MG63 (cell line): Measurements from ENCODE around the gene MRGPRD. TPM values are rescaled to one million over a fixed set of nuclear protein-coding genes. Genes with fewer than 3 reads are reported as not detected.

Experiments
- DNase-seq: peaks from one replicate; pipeline ENCODE4 v3.0.0-alpha.2; 2020
- H3K27me3 ChIP-seq: fragments of 250-450 bp; sonication (Bioruptor Pico); 2 replicates; pipeline ENCODE4 v1.5.1; 2020; ENCODE audit warnings: mild to moderate bottlenecking, moderate library complexity
- H3K36me3 ChIP-seq: fragments of 250-450 bp; sonication (Bioruptor Pico); 2 replicates; pipeline ENCODE4 v1.5.1; 2020; ENCODE audit warnings: mild to moderate bottlenecking, moderate library complexity
- H3K4me3 ChIP-seq: fragments of 250-450 bp; sonication (Bioruptor Pico); 2 replicates; pipeline ENCODE4 v1.5.1; 2020; ENCODE audit warnings: mild to moderate bottlenecking, moderate library complexity
- H3K9me3 ChIP-seq: fragments of 250-450 bp; sonication (Bioruptor Pico); 2 replicates; pipeline ENCODE4 v1.5.1; 2020; ENCODE audit warnings: mild to moderate bottlenecking, moderate library complexity
- total RNA-seq: library from RNA; depleted of rRNA; stranded (reverse); fragments of >200 nt; shearing (Covaris generic); gene quantifications from 2 replicates; pipeline ENCODE4 v1.2.3, GENCODE V29; 2014; ENCODE audit warnings: low replicate concordance

The MRGPRD gene
- total RNA-seq, 1 experiment from 2014 or later = not detected

- no peaks in the 10 kb centered on the region for H3K36me3 ChIP-seq
- DNase-seq = no peak
- no peaks in the 10 kb centered on the region for H3K27me3 ChIP-seq
- no peak overlapping the region for H3K4me3 ChIP-seq
- H3K9me3 ChIP-seq = no peaks in the 10 kb centered on the region
Observed at GRCh38 chr11:68999093-68999747, 18.4 kb upstream of the MRGPRD start.

- no peaks in the 10 kb centered on the region for H3K9me3 ChIP-seq
- no peaks in the 10 kb centered on the region for H3K36me3 ChIP-seq
- H3K27me3 ChIP-seq = no peaks in the 10 kb centered on the region
- no peak for DNase-seq
- no peak overlapping the region for H3K4me3 ChIP-seq
Observed at GRCh38 chr11:68998390-68998911, 17.7 kb upstream of the MRGPRD start.

- Histone ChIP-seq H3K36me3 (no peaks in the 10 kb centered on the region), H3K9me3 (no peaks in the 10 kb centered on the region), H3K27me3 (no peaks in the 10 kb centered on the region), H3K4me3 (no peak overlapping the region)
- DNase-seq = no peak
Observed at GRCh38 chr11:68997995-68998348, 17.2 kb upstream of the MRGPRD start.

- Histone ChIP-seq H3K36me3 (no peaks in the 10 kb centered on the region), H3K4me3 (no peak overlapping the region), H3K27me3 (no peaks in the 10 kb centered on the region), H3K9me3 (no peaks in the 10 kb centered on the region)
- DNase-seq = no peak
Observed at GRCh38 chr11:68997124-68997994, 16.6 kb upstream of the MRGPRD start.

GRCh38 chr11:68996376-68997123, 15.8 kb upstream of the MRGPRD start:
- H3K36me3 ChIP-seq = no peaks in the 10 kb centered on the region
- no peak overlapping the region for H3K4me3 ChIP-seq
- H3K27me3 ChIP-seq = no peaks in the 10 kb centered on the region
- no peak for DNase-seq
- no peaks in the 10 kb centered on the region for H3K9me3 ChIP-seq

GRCh38 chr11:68994894-68995285, 14.1 kb upstream of the MRGPRD start:
- Histone ChIP-seq H3K36me3 (no peaks in the 10 kb centered on the region), H3K4me3 (no peak overlapping the region)

GRCh38 chr11:68994161-68994893, 13.5 kb upstream of the MRGPRD start:
- Histone ChIP-seq H3K4me3 (no peak overlapping the region), H3K36me3 (no peaks in the 10 kb centered on the region), H3K27me3 (no peaks in the 10 kb centered on the region), H3K9me3 (no peaks in the 10 kb centered on the region)
- no peak for DNase-seq

More at GRCh38 chr11:68994894-68995285, 14.1 kb upstream of the MRGPRD start:
- Histone ChIP-seq H3K9me3 (no peaks in the 10 kb centered on the region), H3K27me3 (no peaks in the 10 kb centered on the region)
- no peak for DNase-seq

- Histone ChIP-seq H3K36me3 (no peaks in the 10 kb centered on the region), H3K27me3 (peaks cover 2% of the 10 kb centered on the region; the same call in 1 of the 2 replicates), H3K9me3 (no peaks in the 10 kb centered on the region), H3K4me3 (no peak overlapping the region)
- no peak for DNase-seq
Observed at GRCh38 chr11:68993546-68993945, 12.8 kb upstream of the MRGPRD start.

- no peak overlapping the region for H3K4me3 ChIP-seq
- H3K36me3 ChIP-seq = no peaks in the 10 kb centered on the region
- no peaks in the 10 kb centered on the region for H3K9me3 ChIP-seq
- no peak for DNase-seq
- peaks cover 5% of the 10 kb centered on the region; the same call in 1 of the 2 replicates for H3K27me3 ChIP-seq
Observed at GRCh38 chr11:68992743-68993255, 12.0 kb upstream of the MRGPRD start.

GRCh38 chr11:68990995-68991780, 10.4 kb upstream of the MRGPRD start:
- no peak for DNase-seq
- Histone ChIP-seq H3K4me3 (no peak overlapping the region), H3K9me3 (no peaks in the 10 kb centered on the region), H3K27me3 (peaks cover 5% of the 10 kb centered on the region; the same call in 1 of the 2 replicates), H3K36me3 (no peaks in the 10 kb centered on the region)

GRCh38 chr11:68989936-68990606, 9.3 kb upstream of the MRGPRD start:
- H3K27me3 ChIP-seq = peaks cover 5% of the 10 kb centered on the region; the same call in 1 of the 2 replicates
- no peaks in the 10 kb centered on the region for H3K9me3 ChIP-seq
- no peak for DNase-seq

GRCh38 chr11:68988491-68988890, 7.7 kb upstream of the MRGPRD start:
- no peaks in the 10 kb centered on the region for H3K36me3 ChIP-seq
- DNase-seq = no peak
- H3K4me3 ChIP-seq = no peak overlapping the region
- H3K9me3 ChIP-seq = no peaks in the 10 kb centered on the region
- H3K27me3 ChIP-seq = peaks cover 5% of the 10 kb centered on the region; the same call in 1 of the 2 replicates

More at GRCh38 chr11:68989936-68990606, 9.3 kb upstream of the MRGPRD start:
- H3K36me3 ChIP-seq = no peaks in the 10 kb centered on the region
- H3K4me3 ChIP-seq = no peak overlapping the region

- no peak for DNase-seq
- Histone ChIP-seq H3K4me3 (no peak overlapping the region), H3K27me3 (peaks cover 5% of the 10 kb centered on the region; the same call in 1 of the 2 replicates), H3K9me3 (0 out of 2 replicates have a peak, but pooled peaks cover 2% of the 10 kb centered on the region), H3K36me3 (no peaks in the 10 kb centered on the region)
Observed at GRCh38 chr11:68987211-68987610, 6.4 kb upstream of the MRGPRD start.

GRCh38 chr11:68983801-68984200, 3.0 kb upstream of the MRGPRD start:
- no peak for DNase-seq
- Histone ChIP-seq H3K36me3 (no peaks in the 10 kb centered on the region), H3K27me3 (peaks cover 5% of the 10 kb centered on the region; the same call in 1 of the 2 replicates), H3K4me3 (no peak overlapping the region), H3K9me3 (0 out of 2 replicates have a peak, but pooled peaks cover 2% of the 10 kb centered on the region)

- Histone ChIP-seq H3K27me3 (no peaks in the 10 kb centered on the region), H3K36me3 (no peaks in the 10 kb centered on the region), H3K4me3 (no peak overlapping the region), H3K9me3 (0 out of 2 replicates have a peak, but pooled peaks cover 2% of the 10 kb centered on the region)
- DNase-seq = no peak
Observed at GRCh38 chr11:68982134-68982533, 1.3 kb upstream of the MRGPRD start.
